ENCODE measurements around the gene AFDN.

Gene AFDN

GRCh38 chr6:167881327-167881726 is 54.6 kb downstream of the AFDN start:
- Histone ChIP-seq H3F3A (ENCODE audit: insufficient read depth, low read length) (no peaks in the 10 kb centered on the region), H3K4me3 (ENCODE audit: low read length) (no peak overlapping the region), H3K9me3 (replicated peaks; ENCODE audit: insufficient read depth, low read length) (no peaks in the 10 kb centered on the region), H3K9ac (ENCODE audit: low read length) (no peak overlapping the region), H2AFZ (ENCODE audit: low read length) (no peak overlapping the region), H3K4me2 (ENCODE audit: low read depth, low read length) (no peak overlapping the region), H3K9me2 (replicated peaks; ENCODE audit: insufficient read depth, low read length) (no peaks in the 10 kb centered on the region), H3K4me1 (ENCODE audit: low read length) (no peaks in the 10 kb centered on the region), H3K36me3 (replicated peaks; ENCODE audit: insufficient read depth, low read length) (no peaks in the 10 kb centered on the region), H3K27ac (ENCODE audit: low read length) (no peak overlapping the region), H3K27me3 (replicated peaks; ENCODE audit: insufficient read depth, low read length) (no peaks in the 10 kb centered on the region), H4K20me1 (ENCODE audit: insufficient read depth, low read length) (no peaks in the 10 kb centered on the region), H3K79me2 (ENCODE audit: low read length) (no peaks in the 10 kb centered on the region)
- TF ChIP-seq CTCF (IDR thresholded peaks at IDR 0.05; ENCODE audit: low read length), result no peak
- no peak for TF ChIP-seq EZH2 (optimal IDR thresholded peaks at IDR 0.05; ENCODE audit: low read depth, low read length)
- TF ChIP-seq EZH2phosphoT487 (IDR thresholded peaks at IDR 0.05; ENCODE audit: low read length), result no peak
- no peak for DNase-seq

GRCh38 chr6:167882244-167882643 is 55.5 kb downstream of the AFDN start:
- Histone ChIP-seq H3K27me3 (replicated peaks; ENCODE audit: insufficient read depth, low read length) (no peaks in the 10 kb centered on the region), H3K9ac (ENCODE audit: low read length) (no peak overlapping the region), H3K27ac (ENCODE audit: low read length) (no peak overlapping the region), H3K9me2 (replicated peaks; ENCODE audit: insufficient read depth, low read length) (no peaks in the 10 kb centered on the region), H3F3A (ENCODE audit: insufficient read depth, low read length) (no peaks in the 10 kb centered on the region), H4K20me1 (ENCODE audit: insufficient read depth, low read length) (no peaks in the 10 kb centered on the region), H2AFZ (ENCODE audit: low read length) (no peak overlapping the region), H3K79me2 (ENCODE audit: low read length) (no peaks in the 10 kb centered on the region), H3K4me3 (ENCODE audit: low read length) (no peak overlapping the region), H3K4me1 (ENCODE audit: low read length) (no peaks in the 10 kb centered on the region), H3K4me2 (ENCODE audit: low read depth, low read length) (no peak overlapping the region), H3K36me3 (replicated peaks; ENCODE audit: insufficient read depth, low read length) (no peaks in the 10 kb centered on the region), H3K9me3 (replicated peaks; ENCODE audit: insufficient read depth, low read length) (no peaks in the 10 kb centered on the region)
- no peak for TF ChIP-seq CTCF (IDR thresholded peaks at IDR 0.05; ENCODE audit: low read length)
- no peak for TF ChIP-seq EZH2phosphoT487 (IDR thresholded peaks at IDR 0.05; ENCODE audit: low read length)
- no peak for TF ChIP-seq EZH2 (optimal IDR thresholded peaks at IDR 0.05; ENCODE audit: low read depth, low read length)
- no peak for DNase-seq

- Histone ChIP-seq H3K9me3 (replicated peaks; ENCODE audit: insufficient read depth, low read length) (no peaks in the 10 kb centered on the region), H3K4me3 (ENCODE audit: low read length) (no peak overlapping the region), H3K9ac (ENCODE audit: low read length) (no peak overlapping the region), H3K36me3 (replicated peaks; ENCODE audit: insufficient read depth, low read length) (no peaks in the 10 kb centered on the region), H3K79me2 (ENCODE audit: low read length) (no peaks in the 10 kb centered on the region), H2AFZ (ENCODE audit: low read length) (no peak overlapping the region), H4K20me1 (ENCODE audit: insufficient read depth, low read length) (no peaks in the 10 kb centered on the region), H3K9me2 (replicated peaks; ENCODE audit: insufficient read depth, low read length) (no peaks in the 10 kb centered on the region), H3K27me3 (replicated peaks; ENCODE audit: insufficient read depth, low read length) (no peaks in the 10 kb centered on the region), H3K4me2 (ENCODE audit: low read depth, low read length) (no peak overlapping the region), H3K27ac (ENCODE audit: low read length) (no peak overlapping the region), H3F3A (ENCODE audit: insufficient read depth, low read length) (no peaks in the 10 kb centered on the region), H3K4me1 (ENCODE audit: low read length) (no peaks in the 10 kb centered on the region)
- TF ChIP-seq EZH2phosphoT487 (IDR thresholded peaks at IDR 0.05; ENCODE audit: low read length), result no peak
- DNase-seq, result no peak
Observed at GRCh38 chr6:167888098-167888497, 61.4 kb downstream of the AFDN start.

- Histone ChIP-seq H3K4me1 (ENCODE audit: low read length) (no peaks in the 10 kb centered on the region), H3K9me2 (replicated peaks; ENCODE audit: insufficient read depth, low read length) (no peaks in the 10 kb centered on the region), H3K79me2 (ENCODE audit: low read length) (no peaks in the 10 kb centered on the region), H3K9me3 (replicated peaks; ENCODE audit: insufficient read depth, low read length) (no peaks in the 10 kb centered on the region), H2AFZ (ENCODE audit: low read length) (no peak overlapping the region), H3K27me3 (replicated peaks; ENCODE audit: insufficient read depth, low read length) (no peaks in the 10 kb centered on the region), H3K9ac (ENCODE audit: low read length) (no peak overlapping the region), H3K27ac (ENCODE audit: low read length) (no peak overlapping the region), H3F3A (ENCODE audit: insufficient read depth, low read length) (no peaks in the 10 kb centered on the region), H3K4me2 (ENCODE audit: low read depth, low read length) (no peak overlapping the region), H3K36me3 (replicated peaks; ENCODE audit: insufficient read depth, low read length) (no peaks in the 10 kb centered on the region), H4K20me1 (ENCODE audit: insufficient read depth, low read length) (no peaks in the 10 kb centered on the region), H3K4me3 (ENCODE audit: low read length) (no peak overlapping the region)
- no peak for DNase-seq
- TF ChIP-seq EZH2 (optimal IDR thresholded peaks at IDR 0.05; ENCODE audit: low read depth, low read length) (no peak), EZH2phosphoT487 (IDR thresholded peaks at IDR 0.05; ENCODE audit: low read length) (no peak), CTCF (IDR thresholded peaks at IDR 0.05; ENCODE audit: low read length) (no peak)
Observed at GRCh38 chr6:167892835-167893815, 66.4 kb downstream of the AFDN start.

Data from MM.1S (cell line).